Middle frontal gyrus (tissue), 1 donor: ENCODE measurements around the gene NRP2.

Experiments
- DNase-seq: peaks from one replicate; pipeline ENCODE4 v3.0.0-alpha.2; 2015; ENCODE audit warnings: low spot score; ENCODE audit errors: extremely low spot score

NRP2 gene

GRCh38 chr2:205659922-205660321 is 22.4 kb upstream of the NRP2 start:
- no peak for DNase-seq

GRCh38 chr2:205660521-205661124 is 21.7 kb upstream of the NRP2 start:
- DNase-seq, result no peak

GRCh38 chr2:205661281-205661680 is 21.0 kb upstream of the NRP2 start:
- DNase-seq, result no peak

- no peak for DNase-seq
Measured at GRCh38 chr2:205662206-205662965, 19.9 kb upstream of the NRP2 start.

GRCh38 chr2:205665791-205666190 is 16.5 kb upstream of the NRP2 start:
- DNase-seq, result no peak

GRCh38 chr2:205670292-205670691 is 12.0 kb upstream of the NRP2 start:
- DNase-seq, result no peak

- DNase-seq, result no peak
Measured at GRCh38 chr2:205673312-205673711, 9.0 kb upstream of the NRP2 start.

- no peak for DNase-seq
Measured at GRCh38 chr2:205675861-205676516, 6.3 kb upstream of the NRP2 start.

- DNase-seq, result no peak
Measured at GRCh38 chr2:205678541-205679142, 3.7 kb upstream of the NRP2 start.

GRCh38 chr2:205679410-205680009 is 2.8 kb upstream of the NRP2 start:
- no peak for DNase-seq

GRCh38 chr2:205680067-205680466 is 2.2 kb upstream of the NRP2 start:
- no peak for DNase-seq

GRCh38 chr2:205680903-205681302 is 1.4 kb upstream of the NRP2 start:
- DNase-seq, result no peak

GRCh38 chr2:205681401-205682238 is 681 bp upstream of the NRP2 start:
- no peak for DNase-seq

GRCh38 chr2:205682971-205683501 is 735 bp downstream of the NRP2 start:
- no peak for DNase-seq

- DNase-seq, result no peak
Measured at GRCh38 chr2:205683502-205684367, 1.4 kb downstream of the NRP2 start.

- DNase-seq, result no peak
Measured at GRCh38 chr2:205684871-205685313, 2.6 kb downstream of the NRP2 start.

GRCh38 chr2:205685314-205686055 is 3.2 kb downstream of the NRP2 start:
- no peak for DNase-seq

GRCh38 chr2:205686056-205686782 is 3.9 kb downstream of the NRP2 start:
- DNase-seq, result no peak
